ENCODE data around the gene UBE2J2. TPM values are rescaled to one million over a fixed set of nuclear protein-coding genes. Genes with fewer than 3 reads are reported as not detected.

UBE2J2 gene
- total RNA-seq, 1 experiment from 2014 or later, result 83.4 TPM

DNA sequence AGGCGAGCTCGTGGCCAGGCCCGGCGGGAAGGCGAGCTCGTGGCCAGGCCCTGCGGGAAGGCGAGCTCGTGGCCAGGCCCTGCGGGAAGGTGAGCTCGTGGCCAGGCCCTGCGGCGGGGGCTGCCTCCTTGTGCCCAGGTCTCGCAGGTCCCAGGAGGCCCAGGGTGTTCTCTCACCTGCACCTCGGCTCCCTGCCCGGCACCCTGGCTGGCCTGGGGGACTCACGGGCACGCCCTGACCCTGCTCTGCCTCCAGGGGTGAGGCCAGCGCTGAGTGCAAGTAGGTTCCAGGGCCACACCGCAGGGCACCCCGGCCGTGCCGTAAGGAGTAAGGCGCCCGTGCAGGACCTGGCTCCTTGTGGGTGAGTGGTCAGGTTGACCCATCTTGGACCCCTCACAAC lies 46.3 kb downstream of the UBE2J2 start:
- Histone ChIP-seq H3K9me3 (ENCODE audit: control insufficient read depth, low read depth, low read length) (no peaks in the 10 kb centered on the region), H3K18ac (ENCODE audit: insufficient read length, low read depth, low read length) (no peak overlapping the region), H4K8ac (replicated peaks; ENCODE audit: insufficient read length, low read depth, low read length) (no peak overlapping the region), H4K20me1 (ENCODE audit: control insufficient read depth, insufficient read depth, insufficient read length) (no peaks in the 10 kb centered on the region), H2BK5ac (ENCODE audit: insufficient read length, low read length) (no peak overlapping the region), H3K4ac (ENCODE audit: low read depth, low read length) (no peak overlapping the region), H2AK5ac (ENCODE audit: insufficient read length, low read length) (no peak overlapping the region), H3K23me2 (ENCODE audit: insufficient read length, low read depth, low read length, poor library complexity, severe bottlenecking) (peaks cover 6% of the 10 kb centered on the region), H3K23ac (ENCODE audit: insufficient read length, low read depth, low read length) (no peak overlapping the region), H4K91ac (ENCODE audit: insufficient read length, low read depth, low read length) (no peak overlapping the region), H2BK15ac (ENCODE audit: low read depth, low read length) (no peak overlapping the region), H3K79me2 (ENCODE audit: insufficient read depth, low read length) (peaks cover 2% of the 10 kb centered on the region; the same call in 1 of the 2 replicates), H4K5ac (ENCODE audit: insufficient read length, low read depth, low read length) (no peak overlapping the region), H2BK20ac (ENCODE audit: low read depth, low read length, poor library complexity, severe bottlenecking) (no peak overlapping the region), H3K79me1 (ENCODE audit: insufficient read depth, low read depth, low read length, poor library complexity, severe bottlenecking) (peaks cover 2% of the 10 kb centered on the region), H3K14ac (ENCODE audit: insufficient read depth, low read length) (no peak overlapping the region), H3K27me3 (ENCODE audit: insufficient read depth, low read length) (no peaks in the 10 kb centered on the region), H3K4me1 (ENCODE audit: insufficient read depth, low read length) (no peaks in the 10 kb centered on the region), H3K27ac (ENCODE audit: insufficient read length, low read depth, low read length) (no peak overlapping the region), H2BK120ac (ENCODE audit: low read depth, low read length, poor library complexity, severe bottlenecking) (no peak overlapping the region), H3K4me2 (ENCODE audit: insufficient read depth, insufficient read length, low read length) (no peak overlapping the region), H2BK12ac (ENCODE audit: insufficient read length, low read depth, low read length) (no peak overlapping the region), H3K56ac (ENCODE audit: insufficient read length, low read depth, low read length) (no peak overlapping the region), H3K9ac (ENCODE audit: extremely low read depth, insufficient read length, low read length) (no peak overlapping the region), H2AFZ (ENCODE audit: low read length) (no peak overlapping the region), H3T11ph (ENCODE audit: low read length) (no peak overlapping the region)
- Mint-ChIP-seq H3K27ac (no peak overlapping the region), H3K27me3 (ENCODE audit: low read depth) (no peaks in the 10 kb centered on the region), H3K4me1 (peaks cover 7 to 8% of the 10 kb centered on the region in 2 experiments), H3K36me3 (ENCODE audit: insufficient read depth in 1 of 3, low read depth in 3 of 3) (peaks cover 22 to 53% (median 47%) of the 10 kb centered on the region in 3 experiments), H3K9me3 (no peaks in the 10 kb centered on the region), H3K4me3 (no peak overlapping the region)
- no peak for TF ChIP-seq CTCF (conservative IDR thresholded peaks at IDR 0.05)
- no CpG with 5 or more reads among the region's 25 CpGs for WGBS (ENCODE audit: extremely low coverage, insufficient read length, low lambda C conversion rate)
- no peak for DNase-seq

All from H9 (cell line).